22Rv1 (cell line): ENCODE measurements around the gene UNC13D.

ENCODE experiments used
- CTCF ChIP-seq: fragments of 450-650 bp; IDR thresholded peaks from 2 replicates; pipeline ENCODE4 v1.5.1; 2017; ENCODE audit warnings: mild to moderate bottlenecking
- ZFX ChIP-seq: fragments of 450-650 bp; IDR thresholded peaks from 2 replicates; pipeline ENCODE4 v1.6.1; 2017; ENCODE audit warnings: antibody characterized with exemption, borderline replicate concordance

GRCh38 chr17:75814900-75815373, 29.3 kb downstream of the UNC13D start:
- TF ChIP-seq CTCF (no peak), ZFX (no peak)
